Spleen (tissue), 11 donors: ENCODE data around the gene KCNJ5. TPM values are rescaled to one million over a fixed set of nuclear protein-coding genes. Genes with fewer than 3 reads are reported as not detected.

Source experiments
- DNase-seq: peaks from one replicate; pipeline ENCODE4 v3.0.0-alpha.2; 2020
- H3K27ac ChIP-seq, 8 donors: fragments of 200-600 bp; sonication (generic) in 7 of 8; 1 replicate in 4 of 8; 2 replicates in 4 of 8; pipeline versions ENCODE4 v1.5.0 to v1.8.0; 2016 to 2021; ENCODE audit warnings: inconsistent platforms in 4 of 8, mild to moderate bottlenecking in 4 of 8, moderate library complexity in 1 of 8
- H3K27me3 ChIP-seq, 7 donors: fragments of 200-600 bp; sonication (generic) in 6 of 7; replicated peaks in 1 of 7; 1 replicate in 4 of 7; 2 replicates in 3 of 7; pipeline versions ENCODE4 v1.5.0 to v1.8.0; 2016 to 2021; ENCODE audit warnings: inconsistent platforms in 3 of 7, mild to moderate bottlenecking in 1 of 7
- H3K36me3 ChIP-seq, 6 donors: fragments of 200-600 bp; sonication (generic) in 5 of 6; 1 replicate in 4 of 6; 2 replicates in 2 of 6; pipeline versions ENCODE4 v1.5.0 to v1.8.0; 2016 to 2021; ENCODE audit warnings: inconsistent platforms in 2 of 6
- H3K4me1 ChIP-seq, 6 donors: fragments of 200-600 bp; sonication (generic) in 5 of 6; 1 replicate in 3 of 6; 2 replicates in 3 of 6; pipeline versions ENCODE4 v1.5.0 to v1.8.0; 2016 to 2021; ENCODE audit warnings: inconsistent platforms in 3 of 6
- H3K4me3 ChIP-seq, 8 donors: fragments of 200-600 bp; sonication (generic) in 7 of 8; 1 replicate in 4 of 8; 2 replicates in 4 of 8; pipeline versions ENCODE4 v1.5.0 to v1.8.0; 2016 to 2021; ENCODE audit warnings: inconsistent platforms in 4 of 8, mild to moderate bottlenecking in 4 of 8, moderate library complexity in 2 of 8
- H3K9me3 ChIP-seq, 8 donors: fragments of 200-600 bp; sonication (generic) in 7 of 8; 1 replicate in 4 of 8; 2 replicates in 4 of 8; pipeline versions ENCODE4 v1.5.0 to v1.8.0; 2016 to 2021; ENCODE audit warnings: inconsistent platforms in 4 of 8
- CTCF ChIP-seq, 11 experiments: fragments of 200-600 bp in 7 of 11; fragments of 450-650 bp in 4 of 11; sonication (generic) in 4 of 11; IDR thresholded peaks in 8 of 11; conservative IDR thresholded peaks in 3 of 11; 1 replicate in 7 of 11; 2 replicates in 4 of 11; pipeline versions ENCODE4 v1.4.0 to v1.8.0; 2016 to 2021; ENCODE audit warnings: antibody characterized with exemption in 11 of 11, inconsistent platforms in 4 of 11, mild to moderate bottlenecking in 1 of 11
- POLR2A ChIP-seq, 3 donors: fragments of 450-650 bp; IDR thresholded peaks; one replicate each; pipeline ENCODE4 v1.5.1; 2017; ENCODE audit warnings: antibody characterized with exemption in 3 of 3, mild to moderate bottlenecking in 1 of 3
- POLR2AphosphoS5 ChIP-seq, 3 donors: sonication (generic); formaldehyde crosslinking; IDR thresholded peaks; one replicate each; pipeline ENCODE4 v1.5.1; 2017; ENCODE audit warnings: antibody characterized with exemption in 3 of 3
- WGBS, 5 donors: extraction: QIAGEN DNeasy Blood & Tissue Kit in 3 of 5; methylation state at CpG; one replicate each; pipeline versions ENCODE4 v1.1.5 to v1.1.7; 2013 to 2018; 5-methylcytosine and 5-hydroxymethylcytosine counted together
- intact Hi-C: fragments of 100-400 bp; cut with DNase I; formaldehyde crosslinking; loops from one replicate; pipeline ENCODE4 v1.15.0; 2023; ENCODE audit warnings: low total_unique reads
- polyA plus RNA-seq, 3 donors: library from polyadenylated mRNA; stranded (reverse); fragments of 200-250 nt; gene quantifications; one replicate each; pipeline ENCODE4 v1.2.1, GENCODE V29; 2013
- total RNA-seq, 7 donors: library from RNA; depleted of rRNA in 3 of 7; stranded (reverse); fragments of >200 nt in 3 of 7; fragmentation: NEBNext Ultra II Directional in 4 of 7; extraction: Animal tissue kit (Norgen Biotek cat#: 25700) in 4 of 7; gene quantifications; one replicate each; pipeline versions ENCODE4 v1.1.0 to v1.2.1, GENCODE V29; 2016 to 2021
- donor health status: healthy with polysubstance abuse.
- donor health status: DM: no; HTN: no; CAD: no; lungs with moderate emphysema.
- donor health status: DM: no; HTN: no; CAD: no.
- donor health status: Bipolar disorder and iron deficiency.
- donor health status: healthy.
- donor health status: DM: no; HTN: no; CAD: no.
- donor health status: DM: yes; HTN: yes; CAD: no.

The KCNJ5 gene
- total and polyA plus RNA-seq, 10 donors = 0.42 to 45.4 (median 12.0) TPM

- 86 to 90% (median 88%) methylated on average over 3 of the region's 3 CpGs for whole genome bisulfite sequencing, 5 donors
- intact Hi-C loops = no loop called here
- no peak for DNase-seq
- Histone ChIP-seq H3K9me3 (no peaks in the 10 kb centered on the region), H3K36me3 (peaks cover 0 to 3% (median 0%) of the 10 kb centered on the region in 6 donors), H3K4me1 (peaks cover 0 to 29% (median 17%) of the 10 kb centered on the region in 6 donors), H3K27ac (no peak overlapping the region), H3K4me3 (no peak overlapping the region), H3K27me3 (no peaks in the 10 kb centered on the region)
- TF ChIP-seq POLR2A (IDR thresholded peaks at IDR 0.05) = no peak
- TF ChIP-seq CTCF (IDR thresholded peaks at IDR 0.05 in 8 of 11, conservative IDR thresholded peaks at IDR 0.05 in 3 of 11) = no peak
- no peak for TF ChIP-seq POLR2AphosphoS5 (IDR thresholded peaks at IDR 0.05)
Observed at GRCh38 chr11:128963744-128964325, 72.7 kb downstream of the KCNJ5 start.

GRCh38 chr11:128964463-128964930 lies 73.3 kb downstream of the KCNJ5 start:
- Histone ChIP-seq H3K36me3 (peaks cover 0 to 10% (median 3%) of the 10 kb centered on the region in 6 donors), H3K27me3 (no peaks in the 10 kb centered on the region), H3K4me3 (no peak overlapping the region), H3K4me1 (peaks cover 0 to 29% (median 17%) of the 10 kb centered on the region in 6 donors), H3K9me3 (no peaks in the 10 kb centered on the region), H3K27ac (no peak overlapping the region)
- TF ChIP-seq CTCF (IDR thresholded peaks at IDR 0.05 in 8 of 11, conservative IDR thresholded peaks at IDR 0.05 in 3 of 11) (no peak), POLR2AphosphoS5 (IDR thresholded peaks at IDR 0.05) (no peak), POLR2A (IDR thresholded peaks at IDR 0.05) (no peak)
- 59 to 73% (median 65%) methylated on average over 7 of the region's 7 CpGs for WGBS, 5 donors
- no peak for DNase-seq
- intact Hi-C loops = no loop called here

- TF ChIP-seq POLR2A (IDR thresholded peaks at IDR 0.05) (no peak), POLR2AphosphoS5 (IDR thresholded peaks at IDR 0.05) (no peak), CTCF (IDR thresholded peaks at IDR 0.05 in 8 of 11, conservative IDR thresholded peaks at IDR 0.05 in 3 of 11) (no peak)
- no peak overlapping the region for H3K4me3 ChIP-seq
- H3K9me3 ChIP-seq = no peaks in the 10 kb centered on the region
- no peak overlapping the region for H3K27ac ChIP-seq
- WGBS, 5 donors = 24 to 42% (median 28%) methylated on average over 4 of the region's 4 CpGs
- H3K27me3 ChIP-seq = no peaks in the 10 kb centered on the region
- intact Hi-C loops = no loop called here
- H3K4me1 ChIP-seq = peaks cover 0 to 29% (median 17%) of the 10 kb centered on the region in 6 donors
- DNase-seq = no peak
- H3K36me3 ChIP-seq = peaks cover 0 to 20% (median 8%) of the 10 kb centered on the region in 6 donors
Observed at GRCh38 chr11:128965485-128965884, 74.3 kb downstream of the KCNJ5 start.

GRCh38 chr11:128967578-128967977 lies 76.4 kb downstream of the KCNJ5 start:
- no peaks in the 10 kb centered on the region for H3K9me3 ChIP-seq
- no peak for DNase-seq
- 75 to 91% (median 84%) methylated on average over 6 of the region's 6 CpGs for WGBS, 5 donors
- peaks cover 0 to 29% (median 17%) of the 10 kb centered on the region in 6 donors for H3K4me1 ChIP-seq
- intact Hi-C loops = no loop called here
- no peak overlapping the region for H3K27ac ChIP-seq
- TF ChIP-seq POLR2A (IDR thresholded peaks at IDR 0.05) = no peak
- TF ChIP-seq CTCF (IDR thresholded peaks at IDR 0.05 in 8 of 11, conservative IDR thresholded peaks at IDR 0.05 in 3 of 11) = no peak
- no peak for TF ChIP-seq POLR2AphosphoS5 (IDR thresholded peaks at IDR 0.05)
- peaks cover 0 to 38% (median 14%) of the 10 kb centered on the region in 6 donors for H3K36me3 ChIP-seq
- no peak overlapping the region for H3K4me3 ChIP-seq
- no peaks in the 10 kb centered on the region for H3K27me3 ChIP-seq
